GM23338 (cell line): Measurements from ENCODE around the gene DCD. TPM values are rescaled to one million over a fixed set of nuclear protein-coding genes. Genes with fewer than 3 reads are reported as not detected.

Experiments
- ATAC-seq: fragments of 200-7000 bp; cut with Tn5 transposase; 3 replicates; pipeline ENCODE4 v1.9.1; 2020
- DNase-seq: peaks from one replicate; pipeline ENCODE4 v3.0.0-alpha.2; 2015; ENCODE audit warnings: low spot score
- H2AFZ ChIP-seq: fragments of 200-600 bp; sonication (generic); 2 replicates; pipeline ENCODE4 v1.8.0; 2016; ENCODE audit warnings: antibody characterized with exemption, mild to moderate bottlenecking, moderate library complexity
- H3F3A ChIP-seq: fragments of 200-600 bp; sonication (generic); replicated peaks from 2 replicates; pipeline ENCODE4 v1.8.0; 2017; ENCODE audit warnings: antibody characterized with exemption, mixed run types, low read depth
- H3K27ac ChIP-seq: fragments of 200-600 bp; sonication (generic); 2 replicates; pipeline ENCODE4 v1.6.1; 2016; ENCODE audit warnings: low read depth
- H3K27me3 ChIP-seq: fragments of 200-600 bp; sonication (generic); 2 replicates; pipeline ENCODE4 v1.8.0; 2016; ENCODE audit warnings: mild to moderate bottlenecking, mixed run types, moderate library complexity; ENCODE audit not compliant: insufficient read depth
- H3K36me3 ChIP-seq: fragments of 200-600 bp; sonication (generic); 2 replicates; pipeline ENCODE4 v1.8.0; 2016; ENCODE audit warnings: mild to moderate bottlenecking; ENCODE audit not compliant: insufficient read depth
- H3K4me1 ChIP-seq: fragments of 200-600 bp; sonication (generic); 2 replicates; pipeline ENCODE4 v1.8.0; 2016; ENCODE audit warnings: mild to moderate bottlenecking, moderate library complexity; ENCODE audit not compliant: insufficient read depth
- H3K4me2 ChIP-seq: fragments of 200-600 bp; sonication (generic); 2 replicates; pipeline ENCODE4 v1.7.1; 2017; ENCODE audit warnings: mixed run types
- H3K4me3 ChIP-seq: fragments of 200-600 bp; sonication (generic); 2 replicates; pipeline ENCODE4 v1.6.1; 2016; ENCODE audit warnings: mixed run types
- H3K79me2 ChIP-seq: fragments of 200-600 bp; sonication (generic); replicated peaks from 2 replicates; pipeline ENCODE4 v1.8.0; 2017; ENCODE audit warnings: mild to moderate bottlenecking; ENCODE audit not compliant: insufficient read depth
- H3K9me2 ChIP-seq: fragments of 200-600 bp; sonication (generic); 2 replicates; pipeline ENCODE4 v1.8.0; 2017; ENCODE audit not compliant: insufficient read depth
- H4K20me1 ChIP-seq: fragments of 200-600 bp; sonication (generic); replicated peaks from 2 replicates; pipeline ENCODE4 v1.8.0; 2017; ENCODE audit warnings: mild to moderate bottlenecking; ENCODE audit not compliant: insufficient read depth
- H3K27ac Mint-ChIP-seq: 2 replicates; pipeline ENCODE4 v1.8.0; 2020; ENCODE audit warnings: inconsistent platforms, mild to moderate bottlenecking, moderate library complexity, mixed read lengths
- H3K27me3 Mint-ChIP-seq: 3 replicates; pipeline ENCODE4 v1.8.0; 2022; ENCODE audit warnings: low read depth, mild to moderate bottlenecking, moderate library complexity, mixed read lengths, inconsistent platforms; ENCODE audit not compliant: insufficient read depth, poor library complexity
- H3K36me3 Mint-ChIP-seq: 3 replicates; pipeline ENCODE4 v1.8.0; 2021; ENCODE audit warnings: low read depth, mild to moderate bottlenecking, inconsistent platforms, moderate library complexity, mixed read lengths
- H3K4me1 Mint-ChIP-seq: 3 replicates; pipeline ENCODE4 v1.8.0; 2020; ENCODE audit warnings: mild to moderate bottlenecking, inconsistent platforms, mixed read lengths
- H3K4me3 Mint-ChIP-seq: 3 replicates; pipeline ENCODE4 v1.8.0; 2021; ENCODE audit warnings: moderate library complexity, mild to moderate bottlenecking, inconsistent platforms, mixed read lengths
- H3K9me3 Mint-ChIP-seq: 3 replicates; pipeline ENCODE4 v1.8.0; 2020; ENCODE audit warnings: moderate library complexity, mild to moderate bottlenecking, inconsistent platforms, mixed read lengths
- CREB1 ChIP-seq: fragments of 250-450 bp; sonication (Bioruptor Pico); IDR thresholded peaks from 2 replicates; pipeline ENCODE4 v1.5.0; 2020; ENCODE audit warnings: low read depth, mild to moderate bottlenecking, moderate library complexity
- EZH2 ChIP-seq: fragments of 200-600 bp; sonication (generic); IDR thresholded peaks from one replicate; pipeline ENCODE4 v1.8.0; 2017; ENCODE audit warnings: antibody characterized with exemption, mild to moderate bottlenecking, low read depth; ENCODE audit not compliant: unreplicated experiment
- EZH2phosphoT487 ChIP-seq: fragments of 200-600 bp; sonication (generic); IDR thresholded peaks from one replicate; pipeline ENCODE4 v1.8.1; 2018; ENCODE audit warnings: antibody characterized with exemption; ENCODE audit not compliant: unreplicated experiment
- JUNB ChIP-seq: IDR thresholded peaks from one replicate; pipeline ENCODE4 v1.6.1; 2016; ENCODE audit warnings: antibody characterized with exemption; ENCODE audit not compliant: unreplicated experiment
- NANOG ChIP-seq: IDR thresholded peaks from 2 replicates; pipeline ENCODE4 v1.6.1; 2016; ENCODE audit warnings: antibody characterized with exemption, borderline replicate concordance
- POLR2AphosphoS5 ChIP-seq: IDR thresholded peaks from 2 replicates; pipeline ENCODE4 v1.6.1; 2016; ENCODE audit warnings: antibody characterized with exemption, low read depth
- STAT1 ChIP-seq: IDR thresholded peaks from one replicate; pipeline ENCODE4 v1.6.1; 2016; ENCODE audit warnings: antibody characterized with exemption; ENCODE audit not compliant: unreplicated experiment
- ZNF114 ChIP-seq: fragments of 250-450 bp; sonication (Bioruptor Pico); IDR thresholded peaks from 2 replicates; pipeline ENCODE4 v1.5.0; 2020; ENCODE audit warnings: mild to moderate bottlenecking, moderate library complexity
- ZNF331 ChIP-seq: fragments of 250-450 bp; sonication (Bioruptor Pico); IDR thresholded peaks from 2 replicates; pipeline ENCODE4 v1.5.0; 2020; ENCODE audit warnings: low read depth, mild to moderate bottlenecking, moderate library complexity
- polyA plus RNA-seq: library from polyadenylated mRNA; unstranded; fragments of >200 nt; fragmentation: Nextera tagmentation; extraction: Ambion mirVana; gene quantifications from 2 replicates; pipeline ENCODE4 v1.2.1, GENCODE V29; 2016
- total RNA-seq: library from RNA; depleted of rRNA; stranded (reverse); fragments of >200 nt; shearing (Covaris generic); gene quantifications from 2 replicates; pipeline ENCODE4 v1.2.3, GENCODE V29; 2014
- TF ChIP-seq, protein P1 (sequence below): IDR thresholded peaks from 2 replicates; pipeline ENCODE4 v1.6.1; 2016; ENCODE audit warnings: antibody characterized with exemption
- TF ChIP-seq, protein P2 (sequence below), 2 experiments: fragments of 200-600 bp in 1 of 2; sonication (generic) in 1 of 2; conservative IDR thresholded peaks; 2 replicates each; pipeline versions ENCODE4 v1.5.1 to v1.6.1; 2016 to 2017; ENCODE audit warnings: antibody characterized with exemption in 2 of 2, low read depth in 2 of 2, mild to moderate bottlenecking in 2 of 2, moderate library complexity in 1 of 2
- TF ChIP-seq, protein P3 (sequence below): IDR thresholded peaks from one replicate; pipeline ENCODE4 v1.6.1; 2018; ENCODE audit warnings: antibody characterized with exemption; ENCODE audit not compliant: unreplicated experiment
- TF ChIP-seq, protein P4 (sequence below): fragments of 250-450 bp; sonication (Bioruptor Pico); IDR thresholded peaks from 2 replicates; pipeline ENCODE4 v1.5.0; 2020; ENCODE audit warnings: mild to moderate bottlenecking, moderate library complexity

Gene DCD
- total and polyA plus RNA-seq, 2 experiments from 2014 or later = not detected

DNA sequence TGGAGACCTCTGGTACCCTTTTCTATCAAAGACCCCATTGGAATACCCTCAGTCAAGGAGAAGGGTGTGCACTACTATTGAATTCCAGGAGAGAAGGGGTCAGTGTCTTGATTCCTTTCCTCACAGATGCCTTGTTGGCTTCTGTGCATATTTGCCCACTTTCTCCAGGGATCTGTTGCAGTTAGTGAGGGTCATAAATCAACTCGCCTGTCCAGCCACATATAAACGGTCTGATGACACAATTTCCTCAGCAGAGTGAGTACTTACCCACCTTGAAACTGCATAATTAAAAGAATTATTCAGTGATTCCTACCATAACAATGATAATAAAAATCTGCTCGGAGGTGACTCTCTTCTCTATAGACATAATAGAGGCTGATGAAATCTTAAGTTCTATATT lies 13.9 kb upstream of the DCD start:
- Mint-ChIP-seq H3K36me3 (no peaks in the 10 kb centered on the region), H3K4me1 (peaks cover 5% of the 10 kb centered on the region; the same call in 2 of the 3 replicates), H3K27ac (no peak overlapping the region), H3K27me3 (peaks cover 5% of the 10 kb centered on the region), H3K4me3 (no peak overlapping the region), H3K9me3 (no peaks in the 10 kb centered on the region; the same call in 2 of the 3 replicates)
- Histone ChIP-seq H3K27ac (no peak overlapping the region), H3K79me2 (no peaks in the 10 kb centered on the region), H3K9me2 (0 out of 2 replicates have a peak, but pooled peaks cover 5% of the 10 kb centered on the region), H3K36me3 (no peaks in the 10 kb centered on the region), H3K27me3 (no peaks in the 10 kb centered on the region), H3K4me1 (no peaks in the 10 kb centered on the region), H3K4me2 (no peak overlapping the region), H3K4me3 (no peak overlapping the region), H4K20me1 (no peaks in the 10 kb centered on the region), H2AFZ (peak overlapping the region; percentile 28; the same call in 1 of the 2 replicates), H3F3A (no peaks in the 10 kb centered on the region)
- TF ChIP-seq EZH2 = no peak
- TF ChIP-seq POLR2AphosphoS5 = no peak
- TF ChIP-seq, protein P1, sequence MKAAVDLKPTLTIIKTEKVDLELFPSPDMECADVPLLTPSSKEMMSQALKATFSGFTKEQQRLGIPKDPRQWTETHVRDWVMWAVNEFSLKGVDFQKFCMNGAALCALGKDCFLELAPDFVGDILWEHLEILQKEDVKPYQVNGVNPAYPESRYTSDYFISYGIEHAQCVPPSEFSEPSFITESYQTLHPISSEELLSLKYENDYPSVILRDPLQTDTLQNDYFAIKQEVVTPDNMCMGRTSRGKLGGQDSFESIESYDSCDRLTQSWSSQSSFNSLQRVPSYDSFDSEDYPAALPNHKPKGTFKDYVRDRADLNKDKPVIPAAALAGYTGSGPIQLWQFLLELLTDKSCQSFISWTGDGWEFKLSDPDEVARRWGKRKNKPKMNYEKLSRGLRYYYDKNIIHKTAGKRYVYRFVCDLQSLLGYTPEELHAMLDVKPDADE = no peak
- TF ChIP-seq ZNF114 (CRISPR knock-in tag) = no peak
- no peak for TF ChIP-seq JUNB
- TF ChIP-seq, protein P2, sequence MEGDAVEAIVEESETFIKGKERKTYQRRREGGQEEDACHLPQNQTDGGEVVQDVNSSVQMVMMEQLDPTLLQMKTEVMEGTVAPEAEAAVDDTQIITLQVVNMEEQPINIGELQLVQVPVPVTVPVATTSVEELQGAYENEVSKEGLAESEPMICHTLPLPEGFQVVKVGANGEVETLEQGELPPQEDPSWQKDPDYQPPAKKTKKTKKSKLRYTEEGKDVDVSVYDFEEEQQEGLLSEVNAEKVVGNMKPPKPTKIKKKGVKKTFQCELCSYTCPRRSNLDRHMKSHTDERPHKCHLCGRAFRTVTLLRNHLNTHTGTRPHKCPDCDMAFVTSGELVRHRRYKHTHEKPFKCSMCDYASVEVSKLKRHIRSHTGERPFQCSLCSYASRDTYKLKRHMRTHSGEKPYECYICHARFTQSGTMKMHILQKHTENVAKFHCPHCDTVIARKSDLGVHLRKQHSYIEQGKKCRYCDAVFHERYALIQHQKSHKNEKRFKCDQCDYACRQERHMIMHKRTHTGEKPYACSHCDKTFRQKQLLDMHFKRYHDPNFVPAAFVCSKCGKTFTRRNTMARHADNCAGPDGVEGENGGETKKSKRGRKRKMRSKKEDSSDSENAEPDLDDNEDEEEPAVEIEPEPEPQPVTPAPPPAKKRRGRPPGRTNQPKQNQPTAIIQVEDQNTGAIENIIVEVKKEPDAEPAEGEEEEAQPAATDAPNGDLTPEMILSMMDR (conservative IDR thresholded peaks at IDR 0.05; ENCODE audit: low read depth in 2 of 2) = no peak
- TF ChIP-seq, protein P3, sequence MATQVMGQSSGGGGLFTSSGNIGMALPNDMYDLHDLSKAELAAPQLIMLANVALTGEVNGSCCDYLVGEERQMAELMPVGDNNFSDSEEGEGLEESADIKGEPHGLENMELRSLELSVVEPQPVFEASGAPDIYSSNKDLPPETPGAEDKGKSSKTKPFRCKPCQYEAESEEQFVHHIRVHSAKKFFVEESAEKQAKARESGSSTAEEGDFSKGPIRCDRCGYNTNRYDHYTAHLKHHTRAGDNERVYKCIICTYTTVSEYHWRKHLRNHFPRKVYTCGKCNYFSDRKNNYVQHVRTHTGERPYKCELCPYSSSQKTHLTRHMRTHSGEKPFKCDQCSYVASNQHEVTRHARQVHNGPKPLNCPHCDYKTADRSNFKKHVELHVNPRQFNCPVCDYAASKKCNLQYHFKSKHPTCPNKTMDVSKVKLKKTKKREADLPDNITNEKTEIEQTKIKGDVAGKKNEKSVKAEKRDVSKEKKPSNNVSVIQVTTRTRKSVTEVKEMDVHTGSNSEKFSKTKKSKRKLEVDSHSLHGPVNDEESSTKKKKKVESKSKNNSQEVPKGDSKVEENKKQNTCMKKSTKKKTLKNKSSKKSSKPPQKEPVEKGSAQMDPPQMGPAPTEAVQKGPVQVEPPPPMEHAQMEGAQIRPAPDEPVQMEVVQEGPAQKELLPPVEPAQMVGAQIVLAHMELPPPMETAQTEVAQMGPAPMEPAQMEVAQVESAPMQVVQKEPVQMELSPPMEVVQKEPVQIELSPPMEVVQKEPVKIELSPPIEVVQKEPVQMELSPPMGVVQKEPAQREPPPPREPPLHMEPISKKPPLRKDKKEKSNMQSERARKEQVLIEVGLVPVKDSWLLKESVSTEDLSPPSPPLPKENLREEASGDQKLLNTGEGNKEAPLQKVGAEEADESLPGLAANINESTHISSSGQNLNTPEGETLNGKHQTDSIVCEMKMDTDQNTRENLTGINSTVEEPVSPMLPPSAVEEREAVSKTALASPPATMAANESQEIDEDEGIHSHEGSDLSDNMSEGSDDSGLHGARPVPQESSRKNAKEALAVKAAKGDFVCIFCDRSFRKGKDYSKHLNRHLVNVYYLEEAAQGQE = no peak
- TF ChIP-seq ZNF331 = no peak
- no peak for TF ChIP-seq EZH2phosphoT487
- TF ChIP-seq, protein P4, sequence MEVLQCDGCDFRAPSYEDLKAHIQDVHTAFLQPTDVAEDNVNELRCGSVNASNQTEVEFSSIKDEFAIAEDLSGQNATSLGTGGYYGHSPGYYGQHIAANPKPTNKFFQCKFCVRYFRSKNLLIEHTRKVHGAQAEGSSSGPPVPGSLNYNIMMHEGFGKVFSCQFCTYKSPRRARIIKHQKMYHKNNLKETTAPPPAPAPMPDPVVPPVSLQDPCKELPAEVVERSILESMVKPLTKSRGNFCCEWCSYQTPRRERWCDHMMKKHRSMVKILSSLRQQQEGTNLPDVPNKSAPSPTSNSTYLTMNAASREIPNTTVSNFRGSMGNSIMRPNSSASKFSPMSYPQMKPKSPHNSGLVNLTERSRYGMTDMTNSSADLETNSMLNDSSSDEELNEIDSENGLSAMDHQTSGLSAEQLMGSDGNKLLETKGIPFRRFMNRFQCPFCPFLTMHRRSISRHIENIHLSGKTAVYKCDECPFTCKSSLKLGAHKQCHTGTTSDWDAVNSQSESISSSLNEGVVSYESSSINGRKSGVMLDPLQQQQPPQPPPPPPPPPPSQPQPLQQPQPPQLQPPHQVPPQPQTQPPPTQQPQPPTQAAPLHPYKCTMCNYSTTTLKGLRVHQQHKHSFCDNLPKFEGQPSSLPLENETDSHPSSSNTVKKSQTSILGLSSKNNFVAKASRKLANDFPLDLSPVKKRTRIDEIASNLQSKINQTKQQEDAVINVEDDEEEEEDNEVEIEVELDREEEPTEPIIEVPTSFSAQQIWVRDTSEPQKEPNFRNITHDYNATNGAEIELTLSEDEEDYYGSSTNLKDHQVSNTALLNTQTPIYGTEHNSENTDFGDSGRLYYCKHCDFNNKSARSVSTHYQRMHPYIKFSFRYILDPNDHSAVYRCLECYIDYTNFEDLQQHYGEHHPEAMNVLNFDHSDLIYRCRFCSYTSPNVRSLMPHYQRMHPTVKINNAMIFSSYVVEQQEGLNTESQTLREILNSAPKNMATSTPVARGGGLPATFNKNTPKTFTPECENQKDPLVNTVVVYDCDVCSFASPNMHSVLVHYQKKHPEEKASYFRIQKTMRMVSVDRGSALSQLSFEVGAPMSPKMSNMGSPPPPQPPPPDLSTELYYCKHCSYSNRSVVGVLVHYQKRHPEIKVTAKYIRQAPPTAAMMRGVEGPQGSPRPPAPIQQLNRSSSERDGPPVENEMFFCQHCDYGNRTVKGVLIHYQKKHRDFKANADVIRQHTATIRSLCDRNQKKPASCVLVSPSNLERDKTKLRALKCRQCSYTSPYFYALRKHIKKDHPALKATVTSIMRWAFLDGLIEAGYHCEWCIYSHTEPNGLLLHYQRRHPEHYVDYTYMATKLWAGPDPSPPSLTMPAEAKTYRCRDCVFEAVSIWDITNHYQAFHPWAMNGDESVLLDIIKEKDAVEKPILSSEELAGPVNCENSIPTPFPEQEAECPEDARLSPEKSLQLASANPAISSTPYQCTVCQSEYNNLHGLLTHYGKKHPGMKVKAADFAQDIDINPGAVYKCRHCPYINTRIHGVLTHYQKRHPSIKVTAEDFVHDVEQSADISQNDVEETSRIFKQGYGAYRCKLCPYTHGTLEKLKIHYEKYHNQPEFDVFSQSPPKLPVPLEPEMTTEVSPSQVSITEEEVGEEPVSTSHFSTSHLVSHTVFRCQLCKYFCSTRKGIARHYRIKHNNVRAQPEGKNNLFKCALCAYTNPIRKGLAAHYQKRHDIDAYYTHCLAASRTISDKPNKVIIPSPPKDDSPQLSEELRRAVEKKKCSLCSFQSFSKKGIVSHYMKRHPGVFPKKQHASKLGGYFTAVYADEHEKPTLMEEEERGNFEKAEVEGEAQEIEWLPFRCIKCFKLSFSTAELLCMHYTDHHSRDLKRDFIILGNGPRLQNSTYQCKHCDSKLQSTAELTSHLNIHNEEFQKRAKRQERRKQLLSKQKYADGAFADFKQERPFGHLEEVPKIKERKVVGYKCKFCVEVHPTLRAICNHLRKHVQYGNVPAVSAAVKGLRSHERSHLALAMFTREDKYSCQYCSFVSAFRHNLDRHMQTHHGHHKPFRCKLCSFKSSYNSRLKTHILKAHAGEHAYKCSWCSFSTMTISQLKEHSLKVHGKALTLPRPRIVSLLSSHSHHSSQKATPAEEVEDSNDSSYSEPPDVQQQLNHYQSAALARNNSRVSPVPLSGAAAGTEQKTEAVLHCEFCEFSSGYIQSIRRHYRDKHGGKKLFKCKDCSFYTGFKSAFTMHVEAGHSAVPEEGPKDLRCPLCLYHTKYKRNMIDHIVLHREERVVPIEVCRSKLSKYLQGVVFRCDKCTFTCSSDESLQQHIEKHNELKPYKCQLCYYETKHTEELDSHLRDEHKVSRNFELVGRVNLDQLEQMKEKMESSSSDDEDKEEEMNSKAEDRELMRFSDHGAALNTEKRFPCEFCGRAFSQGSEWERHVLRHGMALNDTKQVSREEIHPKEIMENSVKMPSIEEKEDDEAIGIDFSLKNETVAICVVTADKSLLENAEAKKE = no peak
- TF ChIP-seq CREB1 = no peak
- no peak for TF ChIP-seq STAT1
- no peak for TF ChIP-seq NANOG
- DNase-seq (no peak), ATAC-seq (no peak)
